IPS-18a (cell line): Measurements from ENCODE around the gene TMEM9.

Experiments used
- H3K27ac ChIP-seq: one replicate; pipeline ENCODE4 v1.5.1; 2013; ENCODE audit warnings: low read length
- H3K27me3 ChIP-seq: one replicate; pipeline ENCODE4 v1.6.1; 2013; ENCODE audit warnings: mild to moderate bottlenecking, low read length; ENCODE audit not compliant: control insufficient read depth, insufficient read depth
- H3K36me3 ChIP-seq: one replicate; pipeline ENCODE4 v1.6.1; 2013; ENCODE audit warnings: low read depth, low read length; ENCODE audit not compliant: control insufficient read depth
- H3K4me1 ChIP-seq: one replicate; pipeline ENCODE4 v1.6.1; 2013; ENCODE audit warnings: low read depth, low read length; ENCODE audit not compliant: control insufficient read depth
- H3K4me3 ChIP-seq: one replicate; pipeline ENCODE4 v1.5.1; 2013; ENCODE audit warnings: low read length
- H3K9ac ChIP-seq: one replicate; pipeline ENCODE4 v1.6.1; 2013; ENCODE audit warnings: mild to moderate bottlenecking, low read length, moderate library complexity
- H3K9me3 ChIP-seq: one replicate; pipeline ENCODE4 v1.6.1; 2013; ENCODE audit warnings: low read depth, low read length; ENCODE audit not compliant: control insufficient read depth

TMEM9 gene

DNA sequence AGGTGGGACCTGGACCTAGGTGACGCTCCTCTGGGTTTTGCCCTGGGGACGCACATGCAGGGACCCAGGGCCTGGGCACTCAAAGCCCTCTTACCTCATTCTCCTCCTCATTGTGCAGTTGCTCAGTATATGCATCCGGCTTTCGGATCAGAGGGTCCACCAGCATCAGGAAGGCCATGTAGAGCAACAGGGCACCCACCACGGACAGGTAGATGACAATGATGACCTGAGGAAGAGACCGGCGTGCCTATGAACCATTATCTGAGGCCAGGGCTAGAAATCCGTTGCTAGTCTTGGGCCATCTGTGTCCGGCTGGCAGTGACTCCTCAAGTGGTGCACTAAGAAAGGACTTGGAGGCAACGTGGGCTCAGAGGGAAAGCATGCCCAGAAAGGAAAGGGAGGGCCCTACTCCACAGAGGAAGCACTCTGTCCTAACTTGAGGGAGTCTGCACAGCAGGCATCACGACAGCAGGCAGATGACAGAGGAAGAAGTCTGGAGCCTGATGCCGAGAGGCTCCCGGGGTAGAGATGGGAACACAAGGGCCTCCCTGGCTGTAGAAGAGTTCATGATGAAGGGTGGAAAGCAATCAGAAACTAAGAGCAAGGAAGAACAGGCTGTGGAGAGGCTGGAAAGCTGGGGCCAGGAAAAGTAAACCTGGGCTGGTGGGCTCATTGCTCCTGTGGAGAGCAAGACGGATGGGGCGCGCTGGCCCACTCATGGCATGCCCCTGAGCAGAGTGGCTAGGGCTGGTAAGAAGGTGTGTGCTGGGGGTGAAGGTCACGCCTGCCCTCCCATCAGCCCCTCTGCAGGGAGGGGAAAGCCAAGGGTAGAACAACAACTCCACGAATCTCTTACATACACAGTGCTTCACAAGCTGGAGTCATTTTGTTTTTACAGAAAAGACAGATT is 10.3 kb downstream of the TMEM9 start:
- no peaks in the 10 kb centered on the region for H3K27me3 ChIP-seq
- H3K36me3 ChIP-seq = peaks cover 96% of the 10 kb centered on the region

DNA sequence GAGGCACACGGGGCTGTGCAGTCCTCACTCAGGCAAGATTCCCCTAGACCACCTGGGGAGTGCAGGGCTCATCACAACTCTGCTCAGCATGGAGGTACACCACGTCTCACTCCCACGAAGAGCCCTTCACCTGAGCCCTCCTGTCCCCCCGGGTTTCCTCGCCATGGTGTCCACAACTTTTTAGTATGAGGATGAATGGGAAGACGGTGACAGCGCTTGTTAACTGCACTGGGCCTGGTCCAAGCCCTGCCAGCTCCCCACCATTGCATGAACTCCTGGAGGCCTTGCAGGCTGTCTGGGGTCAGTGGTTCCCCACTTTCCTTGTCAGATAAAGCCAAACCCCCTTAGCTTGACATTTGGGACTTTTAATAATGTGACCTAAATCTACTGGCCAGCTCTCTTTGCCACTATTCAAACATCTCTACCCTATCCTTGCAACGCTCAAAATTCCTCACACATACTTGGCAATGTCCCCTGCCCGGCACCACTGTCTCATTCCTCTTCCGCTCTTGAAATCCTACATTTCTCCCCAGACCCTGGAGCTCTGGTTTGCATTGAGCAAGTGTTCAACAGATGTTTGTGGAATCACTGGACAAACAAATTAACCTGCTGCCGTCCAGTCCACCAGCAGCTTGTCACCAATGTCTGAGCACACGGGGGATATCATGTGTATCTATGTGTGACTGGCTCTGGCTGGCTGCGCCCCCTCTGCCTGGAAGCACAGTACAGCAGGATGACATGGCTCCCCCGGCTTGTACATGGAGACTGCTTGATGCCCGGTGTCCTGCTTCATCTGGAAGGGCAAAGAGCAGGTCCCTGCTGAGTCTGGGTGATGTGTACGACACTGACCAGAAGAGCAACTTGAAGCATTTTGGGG is 11.2 kb downstream of the TMEM9 start:
- Histone ChIP-seq H3K4me3 (no peak overlapping the region), H3K9ac (no peak overlapping the region), H3K27ac (no peak overlapping the region), H3K36me3 (peaks cover 95% of the 10 kb centered on the region), H3K27me3 (no peaks in the 10 kb centered on the region), H3K4me1 (no peaks in the 10 kb centered on the region), H3K9me3 (no peaks in the 10 kb centered on the region)

More for the DNA sequence above, 10.3 kb downstream of the TMEM9 start:
- H3K27ac ChIP-seq = no peak overlapping the region
- H3K9me3 ChIP-seq = no peaks in the 10 kb centered on the region
- no peak overlapping the region for H3K4me3 ChIP-seq
- no peaks in the 10 kb centered on the region for H3K4me1 ChIP-seq
- no peak overlapping the region for H3K9ac ChIP-seq

DNA sequence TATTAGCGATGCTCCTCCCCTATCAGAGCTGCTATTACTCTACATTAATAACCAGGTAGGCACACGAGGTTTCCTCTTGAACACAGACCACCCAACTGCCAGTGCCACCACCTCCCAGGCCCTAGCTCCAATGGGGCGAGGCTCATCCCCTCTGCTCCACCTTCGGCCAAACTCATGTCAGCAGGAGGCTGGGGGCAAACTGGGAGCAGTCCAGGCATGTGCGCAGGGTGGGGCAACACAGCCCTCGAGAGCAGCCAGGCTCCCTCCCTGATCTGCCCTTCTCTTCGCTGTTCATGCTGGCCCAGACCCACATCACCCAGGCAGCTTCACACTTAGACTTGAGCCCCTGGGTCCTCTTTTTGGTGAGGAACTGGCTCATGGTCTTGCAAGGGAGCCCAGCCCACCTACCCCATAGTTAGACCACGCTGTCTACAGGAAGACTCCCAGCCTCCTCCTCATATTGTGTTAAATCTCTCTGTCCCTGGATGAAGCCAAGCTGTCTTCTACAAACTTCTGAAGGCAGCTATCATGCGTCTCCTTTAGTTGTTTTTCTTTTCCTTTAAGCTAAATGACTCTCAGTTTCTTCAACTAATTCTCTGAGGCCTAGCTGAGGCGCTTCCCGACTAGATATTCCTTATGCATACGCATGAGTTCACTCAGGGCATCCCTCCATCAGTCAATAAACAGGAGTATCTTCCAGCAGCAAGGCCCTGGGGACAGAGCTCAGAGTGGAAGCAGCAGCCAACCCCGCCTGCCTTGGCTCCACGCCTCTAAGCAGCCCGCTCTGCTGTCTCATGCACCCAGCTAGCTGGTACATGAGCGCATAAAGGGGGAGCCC is 12.0 kb downstream of the TMEM9 start:
- Histone ChIP-seq H3K4me1 (no peaks in the 10 kb centered on the region), H3K9me3 (no peaks in the 10 kb centered on the region), H3K9ac (no peak overlapping the region), H3K27ac (no peak overlapping the region), H3K27me3 (no peaks in the 10 kb centered on the region), H3K4me3 (no peak overlapping the region), H3K36me3 (peaks cover 88% of the 10 kb centered on the region)

DNA sequence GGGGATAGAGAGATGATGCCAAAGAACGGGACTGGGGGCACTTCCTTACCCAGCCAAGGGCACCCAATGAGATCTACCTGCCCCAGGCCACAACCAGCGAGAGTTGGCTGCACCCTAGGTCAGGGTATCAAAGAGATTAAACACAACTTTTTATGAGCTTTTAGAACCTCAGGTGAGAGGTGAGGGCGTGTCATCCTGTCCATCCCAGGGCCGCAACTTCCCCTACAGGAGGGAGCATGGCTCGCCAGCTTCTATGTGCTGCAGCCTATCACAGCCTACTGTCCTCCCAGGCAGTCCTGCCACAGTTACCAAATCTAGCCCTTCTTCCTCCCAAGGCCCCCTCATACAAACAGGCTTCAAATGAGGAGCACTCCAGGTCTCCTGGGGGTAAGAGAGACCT is 12.9 kb downstream of the TMEM9 start:
- Histone ChIP-seq H3K27ac (no peak overlapping the region), H3K27me3 (no peaks in the 10 kb centered on the region), H3K9ac (no peak overlapping the region), H3K36me3 (peaks cover 87% of the 10 kb centered on the region), H3K9me3 (no peaks in the 10 kb centered on the region), H3K4me1 (no peaks in the 10 kb centered on the region), H3K4me3 (no peak overlapping the region)

DNA sequence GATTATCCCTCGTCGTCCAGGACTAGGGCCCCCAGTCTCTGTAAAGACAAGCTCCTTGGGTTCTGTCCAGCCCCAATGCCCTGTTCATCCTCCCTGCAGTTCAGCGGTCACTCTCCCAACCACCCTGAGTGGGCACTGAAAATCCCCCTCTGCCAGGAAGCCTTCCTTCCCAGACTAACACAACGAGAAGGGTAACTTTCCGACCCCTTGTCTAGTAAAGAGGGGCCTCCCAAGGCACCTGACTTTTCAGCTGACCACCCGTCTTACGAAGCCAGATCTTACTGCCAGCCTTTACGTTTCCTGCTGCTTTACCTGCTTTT is 13.4 kb downstream of the TMEM9 start:
- H3K4me1 ChIP-seq = no peaks in the 10 kb centered on the region
- H3K9ac ChIP-seq = no peak overlapping the region
- no peak overlapping the region for H3K4me3 ChIP-seq
- H3K9me3 ChIP-seq = no peaks in the 10 kb centered on the region
- H3K36me3 ChIP-seq = peaks cover 86% of the 10 kb centered on the region
- H3K27ac ChIP-seq = no peak overlapping the region
- no peaks in the 10 kb centered on the region for H3K27me3 ChIP-seq

DNA sequence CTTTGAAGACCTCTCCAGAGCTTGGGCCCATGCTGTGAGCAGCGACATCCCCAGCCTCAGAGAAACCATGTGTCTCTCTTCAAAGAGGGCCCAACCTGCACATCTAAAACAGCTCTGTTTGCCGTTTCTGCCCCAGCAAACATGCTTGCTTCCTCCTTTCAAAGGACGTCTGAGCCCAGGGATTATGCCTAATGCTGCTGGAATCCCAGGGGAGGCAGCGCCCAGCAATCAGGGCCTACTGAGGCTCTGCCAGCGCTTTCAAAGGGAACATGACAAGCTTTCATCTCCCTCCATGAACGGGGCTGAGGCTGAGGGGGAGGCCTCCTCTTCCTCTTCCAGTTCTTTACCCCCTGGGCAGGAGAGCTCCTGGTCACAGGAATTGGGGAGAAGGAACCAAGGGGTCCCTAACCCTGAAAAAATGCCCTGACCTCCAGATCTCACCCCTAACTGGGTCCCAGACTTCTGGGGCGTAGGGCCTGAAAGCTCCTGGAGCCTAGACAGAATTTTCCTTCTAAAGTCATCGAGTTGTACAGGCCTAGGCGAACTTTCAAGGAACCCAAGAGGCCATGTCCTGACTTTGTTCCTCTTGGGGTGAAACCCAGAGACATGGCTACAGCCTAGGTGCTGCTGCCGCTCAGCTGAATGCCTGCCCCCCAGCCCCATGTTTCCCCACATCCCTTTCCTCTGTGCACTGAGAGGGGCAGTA is 13.9 kb downstream of the TMEM9 start:
- no peaks in the 10 kb centered on the region for H3K9me3 ChIP-seq

DNA sequence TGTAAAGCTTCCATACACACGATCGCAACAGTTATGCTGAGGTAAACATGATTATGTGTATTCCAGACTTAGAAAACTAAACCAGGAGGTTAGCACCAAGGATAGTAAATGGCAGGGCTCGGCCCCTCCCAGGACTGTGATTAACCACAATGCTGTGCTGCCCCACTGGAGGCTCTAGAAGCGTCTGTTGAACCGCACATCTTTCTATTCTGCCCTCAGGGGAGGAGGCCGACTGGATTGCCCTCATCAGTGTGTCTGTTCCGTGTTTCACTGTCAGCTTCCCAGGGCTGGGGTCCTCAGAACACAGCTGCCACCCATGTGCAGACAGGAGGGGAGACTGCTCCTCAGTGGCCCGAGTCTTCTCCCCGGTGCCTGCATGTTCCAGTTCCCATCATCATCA is 14.5 kb downstream of the TMEM9 start:
- Histone ChIP-seq H3K27me3 (no peaks in the 10 kb centered on the region), H3K36me3 (peaks cover 85% of the 10 kb centered on the region), H3K4me1 (no peaks in the 10 kb centered on the region), H3K27ac (no peak overlapping the region), H3K9me3 (no peaks in the 10 kb centered on the region), H3K9ac (no peak overlapping the region), H3K4me3 (no peak overlapping the region)

More for the DNA sequence above, 13.9 kb downstream of the TMEM9 start:
- Histone ChIP-seq H3K27ac (no peak overlapping the region), H3K36me3 (peaks cover 86% of the 10 kb centered on the region), H3K9ac (no peak overlapping the region), H3K4me3 (no peak overlapping the region), H3K27me3 (no peaks in the 10 kb centered on the region), H3K4me1 (no peaks in the 10 kb centered on the region)

DNA sequence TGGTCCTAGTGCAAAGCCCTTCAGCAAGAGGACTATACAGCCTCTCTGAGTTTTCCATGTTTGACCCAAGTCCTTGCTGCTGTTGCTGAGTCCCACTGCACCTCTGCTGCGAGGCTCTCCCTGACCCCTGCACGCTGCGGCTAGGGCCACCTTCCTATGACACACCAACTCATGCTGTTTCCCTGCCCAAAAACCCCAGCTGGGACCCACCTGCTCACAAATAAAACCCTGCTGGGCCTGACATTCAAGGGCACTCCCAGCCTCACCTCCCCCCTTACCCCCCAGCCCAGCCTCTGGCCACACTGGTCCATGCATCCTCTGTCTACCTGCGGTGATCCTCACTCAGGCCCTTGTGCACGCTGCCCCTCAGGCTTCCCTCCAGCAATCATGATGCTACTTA is 15.0 kb downstream of the TMEM9 start:
- Histone ChIP-seq H3K9ac (no peak overlapping the region), H3K9me3 (no peaks in the 10 kb centered on the region), H3K27me3 (no peaks in the 10 kb centered on the region), H3K27ac (no peak overlapping the region), H3K4me1 (no peaks in the 10 kb centered on the region), H3K4me3 (no peak overlapping the region), H3K36me3 (peaks cover 85% of the 10 kb centered on the region)

DNA sequence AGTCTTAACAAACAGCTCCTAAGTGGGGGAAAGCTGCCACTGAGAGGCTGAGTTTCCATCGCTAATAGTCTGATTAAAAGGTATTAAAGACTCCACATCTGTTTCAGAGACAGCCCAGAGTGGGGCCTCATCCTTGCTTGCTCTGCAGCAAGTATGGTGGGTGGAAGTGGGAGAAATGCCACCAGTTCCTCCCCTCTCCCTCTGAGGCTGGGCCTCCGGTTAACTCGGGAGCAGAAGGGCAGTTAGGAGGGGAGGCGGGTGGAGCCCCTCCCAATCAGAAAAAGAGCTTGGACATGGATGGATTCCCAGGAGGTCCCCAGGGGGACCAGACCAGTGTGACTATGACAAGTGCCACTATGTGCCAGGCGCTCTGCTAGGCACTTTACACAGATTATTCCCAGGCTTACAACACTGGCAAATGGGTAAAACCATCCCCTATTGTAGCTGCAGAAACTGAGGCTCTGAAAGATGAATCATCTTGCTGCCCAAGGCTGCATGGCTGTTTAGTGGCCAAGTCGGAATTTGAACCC is 15.9 kb downstream of the TMEM9 start:
- Histone ChIP-seq H3K27ac (no peak overlapping the region), H3K36me3 (peaks cover 79% of the 10 kb centered on the region)

DNA sequence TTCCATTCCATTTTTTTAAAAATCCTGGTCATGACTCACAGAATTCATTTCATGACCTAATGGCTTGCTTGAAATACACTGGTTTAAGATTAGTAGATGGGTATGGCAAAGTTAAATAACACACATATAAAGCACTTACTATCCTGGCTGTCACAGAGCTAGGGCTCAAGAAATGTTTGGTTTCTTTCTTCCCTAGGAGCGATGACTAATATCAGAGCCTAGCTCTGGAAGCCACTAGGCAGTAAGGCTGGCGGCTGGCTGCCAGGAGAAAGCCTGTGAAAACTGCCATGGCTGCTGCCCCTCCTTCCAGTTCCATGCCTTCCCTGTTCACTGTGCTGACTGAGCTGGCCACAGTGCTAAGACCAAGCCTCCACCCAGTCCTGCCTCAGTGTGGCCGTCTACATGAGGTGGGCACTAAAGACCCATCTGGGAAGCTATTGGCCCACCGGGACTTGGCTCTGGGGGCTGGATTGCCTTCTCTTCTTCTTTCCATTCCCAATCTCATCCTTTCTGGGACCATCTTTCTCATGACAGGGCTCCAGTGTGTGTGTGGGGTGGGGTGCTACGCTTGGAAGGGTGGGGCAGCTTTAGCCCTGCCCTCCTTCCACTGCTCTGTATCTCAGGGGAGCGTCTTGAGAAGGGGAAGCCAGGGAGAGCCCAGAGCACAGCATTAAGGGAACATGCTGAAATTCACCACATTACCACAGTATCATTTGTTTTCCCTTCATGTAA is 16.5 kb downstream of the TMEM9 start:
- Histone ChIP-seq H3K9ac (no peak overlapping the region), H3K4me3 (no peak overlapping the region), H3K9me3 (no peaks in the 10 kb centered on the region), H3K36me3 (peaks cover 73% of the 10 kb centered on the region), H3K4me1 (no peaks in the 10 kb centered on the region), H3K27me3 (no peaks in the 10 kb centered on the region), H3K27ac (no peak overlapping the region)

More for the DNA sequence above, 15.9 kb downstream of the TMEM9 start:
- no peaks in the 10 kb centered on the region for H3K27me3 ChIP-seq
- no peak overlapping the region for H3K9ac ChIP-seq
- no peaks in the 10 kb centered on the region for H3K4me1 ChIP-seq
- no peak overlapping the region for H3K4me3 ChIP-seq
- H3K9me3 ChIP-seq = no peaks in the 10 kb centered on the region
